ENCODE measurements around the gene ATP5F1A. TPM values are rescaled to one million over a fixed set of nuclear protein-coding genes. Genes with fewer than 3 reads are reported as not detected.

ATP5F1A gene
- total RNA-seq, 4 donors from 2014 or later: 355 to 540 (median 419) TPM

DNA sequence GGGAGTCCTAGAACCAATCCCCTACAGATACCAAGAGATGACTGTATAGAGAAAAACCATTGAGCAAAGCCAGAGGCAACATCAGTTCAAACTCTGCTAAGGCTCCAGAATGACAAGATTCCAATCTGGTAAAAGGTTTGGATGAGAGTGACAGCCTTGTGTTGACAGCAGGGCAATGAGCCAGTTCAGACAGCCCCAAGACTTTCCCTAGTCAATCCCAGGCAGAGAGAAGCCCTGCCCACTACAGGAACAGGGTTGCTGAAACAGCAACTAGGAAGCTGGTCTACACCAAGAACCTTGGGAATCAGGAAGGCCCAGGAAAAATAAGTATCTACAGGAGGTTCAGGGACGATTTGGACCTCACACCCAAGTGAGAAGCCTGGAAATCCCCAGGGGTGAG, 29.3 kb downstream of the ATP5F1A start:
- no peak for DNase-seq (ENCODE audit: low spot score in 2 of 2)
- TF ChIP-seq, protein P1, sequence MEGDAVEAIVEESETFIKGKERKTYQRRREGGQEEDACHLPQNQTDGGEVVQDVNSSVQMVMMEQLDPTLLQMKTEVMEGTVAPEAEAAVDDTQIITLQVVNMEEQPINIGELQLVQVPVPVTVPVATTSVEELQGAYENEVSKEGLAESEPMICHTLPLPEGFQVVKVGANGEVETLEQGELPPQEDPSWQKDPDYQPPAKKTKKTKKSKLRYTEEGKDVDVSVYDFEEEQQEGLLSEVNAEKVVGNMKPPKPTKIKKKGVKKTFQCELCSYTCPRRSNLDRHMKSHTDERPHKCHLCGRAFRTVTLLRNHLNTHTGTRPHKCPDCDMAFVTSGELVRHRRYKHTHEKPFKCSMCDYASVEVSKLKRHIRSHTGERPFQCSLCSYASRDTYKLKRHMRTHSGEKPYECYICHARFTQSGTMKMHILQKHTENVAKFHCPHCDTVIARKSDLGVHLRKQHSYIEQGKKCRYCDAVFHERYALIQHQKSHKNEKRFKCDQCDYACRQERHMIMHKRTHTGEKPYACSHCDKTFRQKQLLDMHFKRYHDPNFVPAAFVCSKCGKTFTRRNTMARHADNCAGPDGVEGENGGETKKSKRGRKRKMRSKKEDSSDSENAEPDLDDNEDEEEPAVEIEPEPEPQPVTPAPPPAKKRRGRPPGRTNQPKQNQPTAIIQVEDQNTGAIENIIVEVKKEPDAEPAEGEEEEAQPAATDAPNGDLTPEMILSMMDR (IDR thresholded peaks at IDR 0.05): no peak
- intact Hi-C loops (cut with DNase I; ENCODE audit: low total_unique reads): no loop called here
- no peak overlapping the region for H3K4me3 ChIP-seq (ENCODE audit: low read depth, poor library complexity, severe bottlenecking)
- 12 to 19% methylated on average over 1 of the region's 1 CpG for WGBS, 2 donors

DNA sequence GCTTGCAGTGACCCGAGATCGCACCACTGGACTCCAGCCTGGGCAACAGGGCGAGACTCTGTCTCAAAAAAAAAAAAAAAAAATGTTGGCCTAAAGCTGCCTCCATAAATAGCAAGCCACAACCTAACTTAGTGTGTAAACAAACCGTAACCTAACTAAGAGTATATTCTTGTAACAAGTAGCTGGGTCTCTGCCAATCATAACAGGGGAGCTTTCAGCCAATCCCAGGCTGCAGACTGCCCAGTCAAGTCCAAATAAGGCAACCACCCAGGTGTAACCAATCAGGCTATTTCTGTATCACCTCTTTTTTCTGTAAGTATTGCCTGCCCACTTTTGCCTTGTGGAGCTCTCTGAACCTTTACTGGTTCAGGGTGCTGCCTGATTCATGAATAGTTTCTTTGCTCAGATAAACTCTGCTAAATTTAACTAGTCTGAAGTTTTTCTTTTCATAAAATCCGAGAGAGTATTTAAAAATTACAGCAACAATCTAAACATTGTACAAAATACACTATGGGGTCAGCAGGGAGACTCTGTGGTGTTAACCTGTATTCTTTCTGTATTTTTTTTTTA, 30.6 kb downstream of the ATP5F1A start:
- no peak for DNase-seq (ENCODE audit: low spot score in 2 of 2)

DNA sequence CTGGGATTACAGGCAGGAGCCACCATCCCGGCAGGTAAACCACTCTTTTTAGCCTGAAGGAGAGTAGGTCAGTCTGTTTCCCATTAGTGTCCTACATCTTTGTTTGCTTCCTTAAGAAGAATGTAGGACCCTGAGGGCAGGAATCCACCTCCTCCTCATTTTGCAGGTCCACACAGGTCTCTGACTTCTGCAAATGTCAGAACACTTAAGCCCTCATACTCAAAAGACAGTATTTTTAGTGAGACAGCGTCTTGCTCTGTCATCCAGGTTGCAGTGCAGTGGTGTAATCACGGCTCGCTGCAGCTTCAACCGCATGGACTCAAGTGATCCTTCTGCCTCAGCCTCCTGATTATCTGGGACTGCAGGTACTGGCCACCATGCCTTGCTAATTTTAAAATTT, 35.3 kb downstream of the ATP5F1A start:
- no peak for DNase-seq (ENCODE audit: low spot score in 2 of 2)
- TF ChIP-seq, protein P1 (IDR thresholded peaks at IDR 0.05): no peak
- TF ChIP-seq POLR2A (IDR thresholded peaks at IDR 0.05): no peak
- H3K4me3 ChIP-seq (ENCODE audit: low read depth, poor library complexity, severe bottlenecking): no peak overlapping the region
- WGBS, 2 donors: 66 to 67% methylated on average over 5 of the region's 5 CpGs
- intact Hi-C loops (cut with DNase I; ENCODE audit: low total_unique reads): no loop called here

More for the DNA sequence above, 30.6 kb downstream of the ATP5F1A start:
- intact Hi-C loops (cut with DNase I; ENCODE audit: low total_unique reads): no loop called here
- WGBS, 2 donors: 87 to 91% methylated on average over 5 of the region's 5 CpGs
- TF ChIP-seq, protein P1 (IDR thresholded peaks at IDR 0.05): no peak
- no peak for TF ChIP-seq POLR2A (IDR thresholded peaks at IDR 0.05)
- no peak overlapping the region for H3K4me3 ChIP-seq (ENCODE audit: low read depth, poor library complexity, severe bottlenecking)

DNA sequence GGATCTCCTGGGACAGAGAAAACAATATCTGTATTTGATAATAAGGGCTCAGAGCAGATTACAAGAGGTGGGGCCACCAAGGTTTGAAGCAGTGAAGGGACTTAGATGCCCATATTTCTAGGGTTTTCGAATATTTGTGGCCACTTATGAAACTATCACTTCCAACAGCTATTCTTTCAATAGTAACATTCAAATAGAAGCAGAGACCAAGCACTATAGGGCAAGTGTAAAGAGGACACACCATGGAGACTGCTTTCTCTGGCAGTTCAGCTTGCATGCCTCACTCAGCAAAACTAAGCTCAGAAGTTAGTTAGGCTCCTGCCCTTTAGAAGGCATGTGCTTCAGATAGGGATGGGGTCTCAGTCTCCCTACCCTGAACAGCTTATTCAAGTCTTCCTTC, 36.3 kb downstream of the ATP5F1A start:
- intact Hi-C loops (cut with DNase I; ENCODE audit: low total_unique reads): no loop called here
- 93 to 100% methylated on average over 1 of the region's 1 CpG for WGBS, 2 donors
- TF ChIP-seq, protein P1 (IDR thresholded peaks at IDR 0.05): no peak
- no peak for TF ChIP-seq POLR2A (IDR thresholded peaks at IDR 0.05)
- no peak overlapping the region for H3K4me3 ChIP-seq (ENCODE audit: low read depth, poor library complexity, severe bottlenecking)
- DNase-seq (ENCODE audit: low spot score in 2 of 2): no peak

DNA sequence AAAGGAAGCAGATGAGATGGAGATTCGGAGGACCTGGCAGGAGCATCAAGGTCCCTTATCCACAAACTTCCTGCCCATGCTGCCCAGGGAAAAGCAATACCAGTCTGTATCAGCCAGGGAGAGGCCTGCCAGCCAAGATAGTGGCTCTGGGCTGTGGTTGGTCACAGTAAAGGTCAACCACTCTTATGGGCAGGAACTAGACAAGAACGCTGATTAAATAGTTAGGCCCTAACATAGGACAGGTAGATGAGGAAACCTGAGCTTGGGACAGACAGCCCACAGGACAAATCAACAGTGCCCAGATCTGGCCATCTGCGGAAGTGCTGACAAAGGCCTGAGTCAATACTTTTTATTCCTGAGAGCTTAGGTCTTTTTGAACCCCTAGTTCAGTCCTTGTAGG, 36.7 kb downstream of the ATP5F1A start:
- no peak for DNase-seq (ENCODE audit: low spot score in 2 of 2)
- WGBS, 2 donors: 86 to 90% methylated on average over 3 of the region's 3 CpGs
- intact Hi-C loops (cut with DNase I; ENCODE audit: low total_unique reads): no loop called here
- TF ChIP-seq, protein P1 (IDR thresholded peaks at IDR 0.05): no peak
- no peak for TF ChIP-seq POLR2A (IDR thresholded peaks at IDR 0.05)
- H3K4me3 ChIP-seq (ENCODE audit: low read depth, poor library complexity, severe bottlenecking): no peak overlapping the region

DNA sequence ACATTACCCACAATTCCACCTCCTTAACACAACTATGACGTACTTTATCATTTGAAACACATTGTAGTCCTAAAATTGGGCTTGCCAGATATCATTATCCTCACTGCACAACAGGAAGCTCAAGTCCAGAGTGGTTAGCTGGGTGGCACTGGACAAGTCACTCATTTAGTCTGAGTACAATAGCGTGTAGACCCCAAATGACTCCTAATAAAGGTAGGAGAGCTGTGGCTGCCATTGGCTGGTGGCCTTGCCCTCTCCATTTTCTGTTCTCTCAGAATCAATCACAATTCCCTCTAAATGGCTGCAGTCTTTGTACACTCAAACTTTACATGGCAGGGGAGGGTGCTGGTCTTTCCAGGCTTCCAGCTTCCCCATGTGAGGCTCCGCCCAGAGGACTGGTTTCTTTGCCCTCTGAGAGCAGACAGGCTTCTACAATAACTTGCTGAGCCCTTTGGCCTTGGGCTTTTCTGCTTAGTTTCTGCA, 37.7 kb downstream of the ATP5F1A start:
- TF ChIP-seq, protein P1 (IDR thresholded peaks at IDR 0.05): no peak
- TF ChIP-seq POLR2A (IDR thresholded peaks at IDR 0.05): no peak
- no peak for DNase-seq (ENCODE audit: low spot score in 2 of 2)
- intact Hi-C loops (cut with DNase I; ENCODE audit: low total_unique reads): no loop called here
- WGBS, 2 donors: 89 to 91% methylated on average over 3 of the region's 3 CpGs
- no peak overlapping the region for H3K4me3 ChIP-seq (ENCODE audit: low read depth, poor library complexity, severe bottlenecking)

All from lower leg skin (tissue), 4 donors.